Fibroblast of lung (primary cell): ENCODE results near the gene CYP26B1. TPM values are rescaled to one million over a fixed set of nuclear protein-coding genes. Genes with fewer than 3 reads are reported as not detected.
"Not testable (repeated sequence)": the region's sequence is repeated elsewhere in the genome, so short reads cannot be mapped to it uniquely, and the experiment has no call there.

Source experiments
- DNase-seq, 2 donors: peaks; one replicate each; pipeline versions ENCODE4 v3.0.0 to v3.0.0-alpha.2; 2010; ENCODE audit warnings: low read depth in 2 of 2
- H2AFZ ChIP-seq: 2 replicates; pipeline ENCODE4 v1.5.1; 2012; ENCODE audit warnings: low read length, control low read depth, inconsistent platforms
- H3K27ac ChIP-seq: 2 replicates; pipeline ENCODE4 v1.5.1; 2011; ENCODE audit warnings: low read length, control low read depth; ENCODE audit not compliant: insufficient read depth
- H3K27me3 ChIP-seq: 2 replicates; pipeline ENCODE4 v1.5.1; 2011; ENCODE audit warnings: mild to moderate bottlenecking, low read length; ENCODE audit not compliant: control insufficient read depth, insufficient read depth
- H3K36me3 ChIP-seq: 2 replicates; pipeline ENCODE4 v1.5.1; 2011; ENCODE audit warnings: low read length; ENCODE audit not compliant: control insufficient read depth, insufficient read depth
- H3K4me1 ChIP-seq: 2 replicates; pipeline ENCODE4 v1.5.1; 2011; ENCODE audit warnings: low read length; ENCODE audit not compliant: control insufficient read depth, insufficient read depth; ENCODE audit errors: extremely low read depth
- H3K4me2 ChIP-seq: 2 replicates; pipeline ENCODE4 v1.5.1; 2011; ENCODE audit warnings: low read length, control low read depth; ENCODE audit not compliant: insufficient read depth; ENCODE audit errors: extremely low read depth
- H3K4me3 ChIP-seq, 4 experiments: fragments of 200-600 bp in 1 of 4; sonication (generic) in 1 of 4; replicated peaks in 1 of 4; 2 replicates each; pipeline ENCODE4 v1.5.1; 2011 to 2016; ENCODE audit warnings: low read length in 4 of 4, low read depth in 3 of 4, mild to moderate bottlenecking in 3 of 4, control low read depth in 2 of 4, inconsistent platforms in 1 of 4, mixed read lengths in 1 of 4; ENCODE audit not compliant: insufficient read depth in 1 of 4; ENCODE audit errors: control extremely low read depth in 1 of 4
- H3K79me2 ChIP-seq: 2 replicates; pipeline ENCODE4 v1.5.1; 2012; ENCODE audit warnings: mild to moderate bottlenecking, low read length, inconsistent platforms; ENCODE audit not compliant: control insufficient read depth, insufficient read depth
- H3K9ac ChIP-seq: 2 replicates; pipeline ENCODE4 v1.5.1; 2011; ENCODE audit warnings: mild to moderate bottlenecking, low read length, control low read depth; ENCODE audit not compliant: insufficient read depth
- H3K9me3 ChIP-seq: 2 replicates; pipeline ENCODE4 v1.5.1; 2012; ENCODE audit warnings: low read depth, low read length; ENCODE audit not compliant: control insufficient read depth, insufficient read depth
- H4K20me1 ChIP-seq: 2 replicates; pipeline ENCODE4 v1.5.1; 2011; ENCODE audit warnings: low read length; ENCODE audit not compliant: control insufficient read depth, insufficient read depth; ENCODE audit errors: extremely low read depth
- EZH2 ChIP-seq: IDR thresholded peaks from 2 replicates; pipeline ENCODE4 v1.5.1; 2012; ENCODE audit warnings: low read length, control low read depth, mild to moderate bottlenecking; ENCODE audit errors: missing control alignments
- polyA plus RNA-seq, 2 donors: library from polyadenylated mRNA; depleted of rRNA in 1 of 2; stranded (reverse) in 1 of 2; unstranded in 1 of 2; fragments of >200 nt; gene quantifications; 2 replicates each; pipeline ENCODE4 v1.2.1, GENCODE V29; 2011 to 2012; ENCODE audit warnings: missing spikeins in 1 of 2
- total RNA-seq: library from RNA; depleted of rRNA; stranded (reverse); fragments of >200 nt; gene quantifications from 2 replicates; pipeline ENCODE4 v1.2.1, GENCODE V29; 2014
- TF ChIP-seq, protein P1 (sequence below), 2 donors: IDR thresholded peaks in 1 of 2; conservative IDR thresholded peaks in 1 of 2; 1 replicate in 1 of 2; 2 replicates in 1 of 2; pipeline ENCODE4 v1.5.1; 2011 to 2012; ENCODE audit warnings: low read length in 2 of 2, control low read depth in 1 of 2, inconsistent platforms in 1 of 2, low read depth in 1 of 2, mild to moderate bottlenecking in 1 of 2

CYP26B1 gene
- total and polyA plus RNA-seq, 2 donors (not counting 1 experiment from before 2014, with no cell fraction given), result 0.09 to 0.17 TPM

DNA sequence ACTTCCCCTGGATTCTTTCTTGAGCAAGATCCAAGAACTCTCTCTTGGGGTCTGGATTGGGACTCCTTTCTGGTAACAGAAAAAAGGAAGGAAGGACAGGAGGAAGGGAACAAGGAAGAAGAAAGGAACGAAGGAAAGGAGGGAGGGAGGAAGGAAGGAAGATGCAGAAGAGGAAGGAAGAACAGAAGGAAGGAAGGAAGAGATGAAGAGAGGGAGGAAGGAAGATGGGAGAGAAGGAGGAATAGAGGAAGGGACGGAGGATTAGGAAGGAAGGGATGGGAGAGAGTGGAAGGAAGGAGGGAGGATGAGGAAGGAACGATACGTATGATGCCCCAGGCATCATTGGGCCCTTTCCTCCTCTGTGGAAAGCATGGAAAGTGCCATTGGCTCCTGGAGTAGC, 58.6 kb downstream of the CYP26B1 start:
- Histone ChIP-seq H4K20me1 (no peaks in the 10 kb centered on the region), H3K9me3 (no peaks in the 10 kb centered on the region), H3K4me2 (no peak overlapping the region), H3K36me3 (no peaks in the 10 kb centered on the region), H3K9ac (no peak overlapping the region), H2AFZ (no peak overlapping the region), H3K27me3 (no peaks in the 10 kb centered on the region), H3K79me2 (no peaks in the 10 kb centered on the region), H3K4me1 (no peaks in the 10 kb centered on the region), H3K27ac (no peak overlapping the region), H3K4me3 (no peak overlapping the region)
- no peak for DNase-seq
- TF ChIP-seq EZH2, result no peak
- TF ChIP-seq, protein P1, sequence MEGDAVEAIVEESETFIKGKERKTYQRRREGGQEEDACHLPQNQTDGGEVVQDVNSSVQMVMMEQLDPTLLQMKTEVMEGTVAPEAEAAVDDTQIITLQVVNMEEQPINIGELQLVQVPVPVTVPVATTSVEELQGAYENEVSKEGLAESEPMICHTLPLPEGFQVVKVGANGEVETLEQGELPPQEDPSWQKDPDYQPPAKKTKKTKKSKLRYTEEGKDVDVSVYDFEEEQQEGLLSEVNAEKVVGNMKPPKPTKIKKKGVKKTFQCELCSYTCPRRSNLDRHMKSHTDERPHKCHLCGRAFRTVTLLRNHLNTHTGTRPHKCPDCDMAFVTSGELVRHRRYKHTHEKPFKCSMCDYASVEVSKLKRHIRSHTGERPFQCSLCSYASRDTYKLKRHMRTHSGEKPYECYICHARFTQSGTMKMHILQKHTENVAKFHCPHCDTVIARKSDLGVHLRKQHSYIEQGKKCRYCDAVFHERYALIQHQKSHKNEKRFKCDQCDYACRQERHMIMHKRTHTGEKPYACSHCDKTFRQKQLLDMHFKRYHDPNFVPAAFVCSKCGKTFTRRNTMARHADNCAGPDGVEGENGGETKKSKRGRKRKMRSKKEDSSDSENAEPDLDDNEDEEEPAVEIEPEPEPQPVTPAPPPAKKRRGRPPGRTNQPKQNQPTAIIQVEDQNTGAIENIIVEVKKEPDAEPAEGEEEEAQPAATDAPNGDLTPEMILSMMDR (conservative IDR thresholded peaks at IDR 0.05 in 1 of 2, IDR thresholded peaks at IDR 0.05 in 1 of 2; ENCODE audit: low read depth in 1 of 2, low read length in 2 of 2), result no peak

DNA sequence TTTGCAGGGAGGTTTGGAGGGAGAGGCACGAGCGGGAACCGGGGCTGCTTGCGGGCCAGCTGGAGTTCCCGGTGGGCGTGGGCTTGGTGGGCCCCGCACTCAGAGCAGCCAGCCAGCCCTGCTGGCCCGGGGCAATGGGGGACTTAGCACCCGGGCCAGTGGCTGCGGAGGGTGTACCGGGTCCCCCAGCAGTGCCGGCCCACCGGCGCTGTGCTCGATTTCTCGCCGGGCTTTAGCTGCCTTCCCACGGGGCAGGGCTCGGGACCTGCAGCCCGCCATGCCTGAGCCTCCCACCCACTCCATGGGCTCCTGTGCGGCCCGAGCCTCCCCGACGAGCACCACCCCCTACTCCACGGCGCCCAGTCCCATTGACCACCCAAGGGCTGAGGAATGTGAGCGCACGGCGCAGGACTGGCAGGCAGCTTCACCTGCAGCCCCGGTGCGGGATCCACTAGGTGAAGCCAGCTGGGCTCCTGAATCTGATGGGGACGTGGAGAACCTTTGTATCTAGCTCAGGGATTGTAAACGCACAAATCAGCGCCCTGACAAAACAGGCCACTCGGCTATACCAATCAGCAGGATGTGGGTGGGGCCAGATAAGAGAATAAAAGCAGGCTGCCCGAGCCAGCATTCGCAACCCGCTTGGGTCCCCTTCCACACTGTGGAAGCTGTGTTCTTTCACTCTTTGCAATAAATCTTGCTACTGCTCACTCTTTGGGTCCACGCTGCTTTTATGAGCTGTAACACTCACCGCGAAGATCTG, 60.6 kb downstream of the CYP26B1 start:
- not testable (repeated sequence) for H2AFZ ChIP-seq, DNase-seq, H3K9ac ChIP-seq, H3K36me3 ChIP-seq, H3K9me3 ChIP-seq, H3K4me1 ChIP-seq, H3K4me3 ChIP-seq, H3K27me3 ChIP-seq, H3K27ac ChIP-seq, H3K4me2 ChIP-seq, H3K79me2 ChIP-seq, H4K20me1 ChIP-seq

DNA sequence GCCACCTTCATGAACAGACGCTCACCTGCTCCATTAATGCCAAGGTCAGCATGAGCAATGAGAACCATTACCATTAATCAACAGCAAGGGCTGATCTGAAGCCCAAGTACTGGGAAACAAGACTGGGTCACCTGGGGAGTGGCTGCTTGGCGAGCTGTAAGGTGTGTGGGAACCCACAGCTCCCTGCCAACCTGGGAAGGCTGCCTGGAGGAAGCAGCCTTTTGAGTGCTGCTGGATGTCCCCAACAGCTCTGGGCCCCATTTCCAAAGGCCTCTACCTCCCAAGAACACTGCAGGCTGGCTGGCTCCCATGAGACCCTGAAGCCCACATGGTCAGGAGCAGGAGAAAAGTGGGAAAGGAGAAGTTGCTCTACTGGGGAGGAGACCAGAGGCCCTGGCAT, 62.1 kb downstream of the CYP26B1 start:
- no peak for TF ChIP-seq EZH2
- TF ChIP-seq, protein P1 (conservative IDR thresholded peaks at IDR 0.05 in 1 of 2, IDR thresholded peaks at IDR 0.05 in 1 of 2; ENCODE audit: low read depth in 1 of 2, low read length in 2 of 2), result no peak
- Histone ChIP-seq H4K20me1 (no peaks in the 10 kb centered on the region), H3K4me2 (no peak overlapping the region)

More for the DNA sequence above, 62.1 kb downstream of the CYP26B1 start:
- no peaks in the 10 kb centered on the region for H3K27me3 ChIP-seq
- H3K9me3 ChIP-seq, result no peaks in the 10 kb centered on the region
- no peak overlapping the region for H3K9ac ChIP-seq
- H3K79me2 ChIP-seq, result no peaks in the 10 kb centered on the region
- no peaks in the 10 kb centered on the region for H3K36me3 ChIP-seq
- no peak overlapping the region for H2AFZ ChIP-seq
- no peak for DNase-seq
- H3K27ac ChIP-seq, result no peak overlapping the region
- H3K4me3 ChIP-seq, result no peak overlapping the region
- no peaks in the 10 kb centered on the region for H3K4me1 ChIP-seq
